ENCODE data around the gene CPE. TPM values are rescaled to one million over a fixed set of nuclear protein-coding genes. Genes with fewer than 3 reads are reported as not detected.

The CPE gene
- total and polyA plus RNA-seq, 5 donors: 68.2 to 157 (median 93.6) TPM

DNA sequence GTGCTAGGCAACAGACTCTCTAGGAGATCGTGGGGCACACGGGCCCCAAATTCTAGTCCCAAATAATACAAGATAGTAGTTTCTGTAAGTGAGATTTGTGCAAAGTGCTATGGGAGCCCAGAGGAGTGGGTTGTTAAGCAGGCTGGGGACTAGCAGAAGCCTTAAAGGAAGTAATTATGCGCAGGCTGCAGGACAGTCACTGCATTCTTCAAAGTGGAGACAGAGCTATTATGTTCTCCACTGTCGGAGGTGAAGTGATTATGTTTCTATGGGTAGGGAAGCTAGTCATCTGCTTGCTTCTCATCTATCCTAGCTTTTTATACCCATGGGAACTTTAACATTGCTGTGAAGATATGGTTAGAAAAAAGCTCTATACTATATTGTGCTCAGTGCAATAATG, 154.2 kb downstream of the CPE start:
- ATAC-seq (no peak), DNase-seq (no peak)
- no peak overlapping the region for H3K4me3 ChIP-seq (ENCODE audit: low read length)
- no peaks in the 10 kb centered on the region for H3K4me1 ChIP-seq (ENCODE audit: control insufficient read depth, insufficient read depth, low read length)
- no peak overlapping the region for H3K27ac ChIP-seq (ENCODE audit: low read length)
- intact Hi-C loops (cut with DNase I): loop anchor here in 3 of 4 donors (10.0 kb wide), 2 partner anchors 322 to 552 kb away; no protein-coding TSS in a partner anchor
- no peaks in the 10 kb centered on the region for H3K27me3 ChIP-seq (ENCODE audit: control insufficient read depth, insufficient read depth)
- 86% methylated on average over 4 of the region's 4 CpGs for WGBS
- H3K9me3 ChIP-seq (ENCODE audit: control insufficient read depth, low read length): no peaks in the 10 kb centered on the region

DNA sequence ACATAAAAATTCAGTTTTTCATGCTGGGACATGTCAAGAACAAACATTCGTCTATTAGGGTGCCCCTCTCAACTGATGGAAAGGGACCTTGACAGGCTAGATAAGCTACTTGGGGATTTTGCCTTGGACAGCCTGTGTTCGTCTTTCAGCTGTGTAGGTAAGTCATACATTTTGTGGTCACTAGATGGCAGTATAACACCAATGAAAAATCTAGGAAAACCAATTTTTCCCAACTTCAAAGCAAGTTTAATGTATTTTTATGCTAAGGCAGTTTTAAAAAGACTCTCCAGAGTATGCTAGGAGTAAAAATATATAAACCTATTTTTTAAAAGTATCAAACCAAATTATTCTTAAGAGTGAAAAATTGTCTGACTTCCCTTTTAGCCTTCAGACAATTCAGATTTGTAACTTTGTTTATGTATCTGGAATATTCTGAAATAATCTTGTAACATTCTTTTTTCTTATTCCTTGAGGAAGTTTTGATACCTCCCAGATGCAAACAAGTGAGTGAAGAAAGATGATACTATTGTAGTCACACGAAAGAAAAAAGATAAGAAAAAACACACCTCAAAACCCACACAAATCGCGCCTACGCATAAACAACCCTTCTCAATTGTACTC, 158.3 kb downstream of the CPE start:
- no peak overlapping the region for H3K4me3 ChIP-seq (ENCODE audit: low read length)
- DNase-seq: no peak
- no peaks in the 10 kb centered on the region for H3K27me3 ChIP-seq (ENCODE audit: control insufficient read depth, insufficient read depth)
- no peaks in the 10 kb centered on the region for H3K9me3 ChIP-seq (ENCODE audit: control insufficient read depth, low read length)
- ATAC-seq: peak; percentile 50 to 57
- intact Hi-C loops (cut with DNase I): loop anchor here (2.0 to 10.0 kb wide), 4 partner anchors 318 to 556 kb away; no protein-coding TSS in a partner anchor
- 57% methylated on average over 6 of the region's 6 CpGs for WGBS
- no peak overlapping the region for H3K27ac ChIP-seq (ENCODE audit: low read length)
- no peaks in the 10 kb centered on the region for H3K4me1 ChIP-seq (ENCODE audit: control insufficient read depth, insufficient read depth, low read length)

DNA sequence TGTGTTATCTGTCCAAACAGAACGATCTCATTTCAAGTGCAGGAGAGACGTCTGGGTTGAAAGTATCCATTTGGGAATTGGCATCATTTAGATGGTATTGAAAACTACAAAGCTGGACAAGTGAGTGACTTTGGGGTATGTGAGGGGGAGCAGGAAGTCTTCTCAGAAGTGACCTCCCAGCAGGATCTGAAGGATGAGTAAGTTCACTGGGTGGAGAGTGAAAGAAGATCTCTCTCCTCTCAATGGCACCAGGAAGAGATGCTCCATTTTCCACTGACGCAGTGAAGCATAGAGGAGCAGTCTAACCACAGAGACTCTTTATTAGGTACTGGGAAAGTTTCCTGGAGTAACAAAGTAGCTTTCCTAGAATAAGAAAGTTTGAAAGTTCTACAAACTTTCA, 161.0 kb downstream of the CPE start:
- H3K4me3 ChIP-seq (ENCODE audit: low read length): no peak overlapping the region
- H3K27ac ChIP-seq (ENCODE audit: low read length): no peak overlapping the region
- H3K4me1 ChIP-seq (ENCODE audit: control insufficient read depth, insufficient read depth, low read length): no peaks in the 10 kb centered on the region
- DNase-seq (no peak), ATAC-seq (no peak)
- intact Hi-C loops (cut with DNase I): loop anchor here in 3 of 4 donors (5.0 to 10.0 kb wide), 3 partner anchors 315 to 552 kb away; no protein-coding TSS in a partner anchor
- WGBS: 60% methylated on average over 3 of the region's 3 CpGs
- no peaks in the 10 kb centered on the region for H3K27me3 ChIP-seq (ENCODE audit: control insufficient read depth, insufficient read depth)
- no peaks in the 10 kb centered on the region for H3K9me3 ChIP-seq (ENCODE audit: control insufficient read depth, low read length)

DNA sequence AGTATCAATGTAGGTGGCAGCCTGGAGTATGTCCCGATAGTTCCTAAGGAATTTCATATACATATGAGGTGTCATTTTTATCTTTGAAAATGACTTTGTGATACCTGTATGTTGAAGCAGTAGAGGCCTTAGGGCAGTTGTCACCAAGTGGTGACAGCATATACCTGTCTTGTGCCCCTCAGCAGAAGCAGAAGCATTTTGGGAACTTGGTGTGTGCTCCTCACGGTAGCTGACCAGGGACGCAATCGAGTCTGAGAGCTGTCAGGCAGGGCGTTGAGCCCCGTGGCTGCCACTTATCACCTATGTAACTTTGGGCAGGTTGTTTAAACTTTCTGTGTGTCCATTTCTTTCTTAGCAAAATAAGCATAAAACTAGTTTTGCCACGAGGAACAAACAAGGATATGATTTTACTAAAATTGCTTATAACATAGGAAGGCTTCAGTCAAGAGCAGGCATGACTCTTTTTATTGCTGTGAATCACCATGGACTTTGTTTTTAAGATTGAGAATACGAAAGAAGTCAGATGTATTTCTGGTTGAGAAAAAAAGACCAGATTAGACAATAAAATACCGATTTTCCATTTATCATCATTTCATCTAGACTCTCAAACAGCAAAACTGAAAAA, 161.5 kb downstream of the CPE start:
- H3K4me1 ChIP-seq (ENCODE audit: control insufficient read depth, insufficient read depth, low read length): no peaks in the 10 kb centered on the region
- no peak overlapping the region for H3K4me3 ChIP-seq (ENCODE audit: low read length)
- 90% methylated on average over 9 of the region's 9 CpGs for WGBS
- intact Hi-C loops (cut with DNase I): no loop called here
- H3K9me3 ChIP-seq (ENCODE audit: control insufficient read depth, low read length): no peaks in the 10 kb centered on the region
- DNase-seq (no peak), ATAC-seq (no peak)
- no peaks in the 10 kb centered on the region for H3K27me3 ChIP-seq (ENCODE audit: control insufficient read depth, insufficient read depth)
- H3K27ac ChIP-seq (ENCODE audit: low read length): no peak overlapping the region

DNA sequence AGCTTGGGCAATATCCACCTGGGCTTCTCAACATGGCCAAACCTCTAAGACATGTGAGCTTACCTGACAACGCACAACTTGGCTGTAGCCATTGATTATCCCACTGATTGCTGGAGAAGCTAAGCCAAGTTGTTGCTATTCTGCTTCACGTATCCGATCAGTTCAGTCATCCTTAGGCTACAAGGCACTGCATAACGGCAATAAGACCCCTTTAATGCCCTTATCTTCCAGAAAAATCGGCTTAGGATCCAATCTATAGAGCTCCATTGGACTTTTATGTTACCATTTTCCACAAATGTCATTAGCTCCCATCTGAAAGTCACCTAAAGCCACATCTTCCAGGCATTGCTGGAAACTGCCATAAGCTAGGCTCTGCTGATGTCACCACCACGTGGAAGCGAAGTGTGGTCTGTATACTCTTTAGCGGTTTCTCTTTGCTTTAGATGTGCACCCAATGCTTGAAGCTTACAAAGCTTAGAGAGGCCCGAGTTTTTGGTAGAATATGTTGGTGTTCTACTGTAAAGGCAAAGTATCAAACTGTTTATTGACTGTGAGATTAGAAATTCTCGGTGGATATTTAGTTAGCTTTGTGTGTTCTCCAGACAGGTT, 163.1 kb downstream of the CPE start:
- no peak for ATAC-seq
- Histone ChIP-seq H3K4me1 (ENCODE audit: control insufficient read depth, insufficient read depth, low read length) (no peaks in the 10 kb centered on the region), H3K9me3 (ENCODE audit: control insufficient read depth, low read length) (no peaks in the 10 kb centered on the region), H3K4me3 (ENCODE audit: low read length) (no peak overlapping the region), H3K27ac (ENCODE audit: low read length) (no peak overlapping the region), H3K27me3 (ENCODE audit: control insufficient read depth, insufficient read depth) (no peaks in the 10 kb centered on the region)
- 94% methylated on average over 10 of the region's 10 CpGs for WGBS
- intact Hi-C loops (cut with DNase I): no loop called here
- DNase-seq: no peak

DNA sequence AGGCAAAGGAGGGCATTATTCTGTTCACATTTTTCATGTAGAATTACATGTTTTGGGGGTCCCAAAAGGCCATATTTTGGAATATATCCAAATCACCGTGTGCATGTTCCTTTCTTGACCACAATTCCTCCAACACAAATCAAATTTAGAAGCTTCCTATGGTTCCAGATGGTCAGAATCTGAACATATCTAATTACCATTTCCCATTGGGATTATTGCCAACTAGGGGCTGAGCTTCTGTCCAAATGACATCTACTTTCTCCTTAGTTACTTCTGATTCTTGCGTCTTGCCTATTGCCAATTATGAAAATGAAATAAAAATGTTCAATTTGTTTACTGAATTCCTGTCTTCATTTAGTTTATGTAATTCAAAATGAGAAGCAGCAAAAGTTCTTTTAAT, 163.7 kb downstream of the CPE start:
- intact Hi-C loops (cut with DNase I): no loop called here
- Histone ChIP-seq H3K27me3 (ENCODE audit: control insufficient read depth, insufficient read depth) (no peaks in the 10 kb centered on the region), H3K9me3 (ENCODE audit: control insufficient read depth, low read length) (no peaks in the 10 kb centered on the region), H3K4me1 (ENCODE audit: control insufficient read depth, insufficient read depth, low read length) (no peaks in the 10 kb centered on the region), H3K27ac (ENCODE audit: low read length) (no peak overlapping the region), H3K4me3 (ENCODE audit: low read length) (no peak overlapping the region)
- no peak for ATAC-seq
- WGBS: 42% methylated on average over 2 of the region's 2 CpGs
- no peak for DNase-seq

Small RNA genes within 50 kb of the gene (microRNA-seq; reads per million reads assigned to microRNA genes)
- 0 reads per million in 2 donors for gene MIR578

Other genes starting within 250 kb of the CPE start
- 10 to 100 TPM; 10.0 to 15.5 (median 10.9) TPM for gene KLHL2, start 171.4 kb upstream of the CPE start, total RNA-seq
- gene KLHL2, start 171.4 kb upstream of the CPE start, polyA plus RNA-seq: 5.3 TPM
- 10 to 100 TPM; 12.9 to 27.6 (median 16.3) TPM for gene MSMO1, start 51.3 kb upstream of the CPE start, total RNA-seq
- 29.0 TPM for gene MSMO1, start 51.3 kb upstream of the CPE start, polyA plus RNA-seq

Measured in right cardiac atrium (tissue), 5 donors.